C4-2B (cell line): ENCODE results near the gene LUC7L2.

Experiments used
- ZFX ChIP-seq: fragments of 450-650 bp; IDR thresholded peaks from 2 replicates; pipeline ENCODE4 v1.6.1; 2017
- TF ChIP-seq, protein P1 (sequence below): fragments of 450-650 bp; conservative IDR thresholded peaks from 2 replicates; pipeline ENCODE4 v1.5.1; 2017; ENCODE audit warnings: mild to moderate bottlenecking

DNA sequence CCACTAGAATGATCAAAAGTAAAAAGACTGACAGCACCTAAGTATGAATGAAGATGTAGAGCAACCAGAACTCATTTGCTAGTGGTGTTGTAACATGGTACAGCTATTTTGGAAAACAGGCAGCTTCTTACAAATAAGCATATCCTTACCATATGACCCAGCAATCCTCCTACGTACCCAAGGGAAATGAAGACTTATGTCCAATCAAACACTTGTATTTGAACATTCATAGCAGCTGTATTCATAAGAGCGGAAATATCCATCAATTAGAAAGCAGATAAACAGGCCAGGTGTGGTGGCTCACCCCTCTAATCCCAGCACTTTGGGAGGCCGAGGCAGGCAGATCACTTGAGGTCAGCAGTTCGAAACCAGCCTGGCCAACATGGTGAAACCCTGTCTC is 70.7 kb downstream of the LUC7L2 start:
- TF ChIP-seq, protein P1, sequence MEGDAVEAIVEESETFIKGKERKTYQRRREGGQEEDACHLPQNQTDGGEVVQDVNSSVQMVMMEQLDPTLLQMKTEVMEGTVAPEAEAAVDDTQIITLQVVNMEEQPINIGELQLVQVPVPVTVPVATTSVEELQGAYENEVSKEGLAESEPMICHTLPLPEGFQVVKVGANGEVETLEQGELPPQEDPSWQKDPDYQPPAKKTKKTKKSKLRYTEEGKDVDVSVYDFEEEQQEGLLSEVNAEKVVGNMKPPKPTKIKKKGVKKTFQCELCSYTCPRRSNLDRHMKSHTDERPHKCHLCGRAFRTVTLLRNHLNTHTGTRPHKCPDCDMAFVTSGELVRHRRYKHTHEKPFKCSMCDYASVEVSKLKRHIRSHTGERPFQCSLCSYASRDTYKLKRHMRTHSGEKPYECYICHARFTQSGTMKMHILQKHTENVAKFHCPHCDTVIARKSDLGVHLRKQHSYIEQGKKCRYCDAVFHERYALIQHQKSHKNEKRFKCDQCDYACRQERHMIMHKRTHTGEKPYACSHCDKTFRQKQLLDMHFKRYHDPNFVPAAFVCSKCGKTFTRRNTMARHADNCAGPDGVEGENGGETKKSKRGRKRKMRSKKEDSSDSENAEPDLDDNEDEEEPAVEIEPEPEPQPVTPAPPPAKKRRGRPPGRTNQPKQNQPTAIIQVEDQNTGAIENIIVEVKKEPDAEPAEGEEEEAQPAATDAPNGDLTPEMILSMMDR = no peak
- no peak for TF ChIP-seq ZFX
